GM12878 (cell line): ENCODE measurements around the gene SLC39A11. TPM values are rescaled to one million over a fixed set of nuclear protein-coding genes. Genes with fewer than 3 reads are reported as not detected.

Source experiments
- ATAC-seq: fragments of 200-7000 bp; cut with Tn5 transposase; 3 replicates; pipeline ENCODE4 v1.9.1; 2020; ENCODE audit warnings: mild to moderate bottlenecking, moderate library complexity
- BruUV-seq: library from RNA; stranded (reverse); fragments of 400-500 nt; replicated peaks from 2 replicates; lab custom pipeline; 2021; lab: Mats Ljungman, UMichigan
- CTCF ChIA-PET: fragments of 300-600 bp; sonication (Branson Sonifier 250); formaldehyde crosslinking; extraction: SDS; loops from one replicate; lab custom pipeline; 2021; ENCODE audit warnings: inconsistent platforms; lab: Yijun Ruan, JAX
- POLR2A ChIA-PET: fragments of 350-600 bp; formaldehyde crosslinking; extraction: SDS; loops from one replicate; lab custom pipeline; 2021; ENCODE audit warnings: inconsistent platforms; lab: Charles Lee
- RAD21 ChIA-PET: fragments of 300-600 bp; sonication (Branson Sonifier 250); formaldehyde crosslinking; loops from one replicate; lab custom pipeline; 2023; ENCODE audit warnings: antibody characterized with exemption; ENCODE audit not compliant: unreplicated experiment; lab: Charles Lee
- SMC1A ChIA-PET: fragments of 300-600 bp; sonication (Branson Sonifier 250); formaldehyde crosslinking; loops from one replicate; lab custom pipeline; 2023; ENCODE audit not compliant: unreplicated experiment, uncharacterized antibody; lab: Charles Lee
- DNase-seq: peaks from one replicate; pipeline ENCODE4 v3.0.0-alpha.2; 2011; ENCODE audit warnings: low read depth, low spot score
- FAIRE-seq: peaks from 3 replicates; lab custom pipeline; 2011; peaks lifted over from hg19 to GRCh38; lab: Jason Lieb, UNC
- H2AFZ ChIP-seq: 2 replicates; pipeline ENCODE4 v1.6.0; 2011; ENCODE audit warnings: low read depth, low read length, control low read depth; ENCODE audit not compliant: control insufficient read depth
- H3K27ac ChIP-seq: 2 replicates; pipeline ENCODE4 v1.5.1; 2011; ENCODE audit warnings: control low read depth; ENCODE audit not compliant: control insufficient read depth, insufficient read depth
- H3K27me3 ChIP-seq, 2 experiments: replicated peaks in 1 of 2; 2 replicates each; pipeline versions ENCODE4 v1.6.0 to v1.6.1; 2011; ENCODE audit warnings: low read length in 1 of 2; ENCODE audit not compliant: control insufficient read depth in 2 of 2, insufficient read depth in 2 of 2
- H3K36me3 ChIP-seq, 2 experiments: 2 replicates each; pipeline ENCODE4 v1.5.1; 2011; ENCODE audit warnings: low read length in 1 of 2; ENCODE audit not compliant: control insufficient read depth in 2 of 2, insufficient read depth in 2 of 2
- H3K4me1 ChIP-seq: 2 replicates; pipeline ENCODE4 v1.6.1; 2011; ENCODE audit warnings: mild to moderate bottlenecking, low read length, moderate library complexity, mixed read lengths; ENCODE audit not compliant: control insufficient read depth, insufficient read depth
- H3K4me2 ChIP-seq: 2 replicates; pipeline ENCODE4 v1.6.0; 2011; ENCODE audit warnings: control low read depth; ENCODE audit not compliant: control insufficient read depth, insufficient read depth
- H3K4me3 ChIP-seq: fragments of 200-600 bp; sonication (generic); 2 replicates; pipeline ENCODE4 v1.5.1; 2016
- H3K79me2 ChIP-seq: 2 replicates; pipeline ENCODE4 v1.6.0; 2011; ENCODE audit warnings: low read length; ENCODE audit not compliant: control insufficient read depth, insufficient read depth
- H3K9ac ChIP-seq: 2 replicates; pipeline ENCODE4 v1.8.0; 2011; ENCODE audit warnings: low read length, control low read depth, mixed read lengths; ENCODE audit not compliant: control insufficient read depth, insufficient read depth
- H3K9me3 ChIP-seq: replicated peaks from 3 replicates; pipeline ENCODE4 v1.5.1; 2011; ENCODE audit warnings: mild to moderate bottlenecking, low read length; ENCODE audit not compliant: control insufficient read depth, insufficient read depth
- H4K20me1 ChIP-seq: 2 replicates; pipeline ENCODE4 v1.6.0; 2011; ENCODE audit not compliant: control insufficient read depth, insufficient read depth
- BCL11A ChIP-seq: IDR thresholded peaks from 2 replicates; pipeline ENCODE4 v1.6.1; 2011; ENCODE audit warnings: low read depth, low read length
- IRF4 ChIP-seq: IDR thresholded peaks from 2 replicates; pipeline ENCODE4 v1.6.1; 2011; ENCODE audit warnings: low read depth, low read length
- KAT2A ChIP-seq: conservative IDR thresholded peaks from 2 replicates; pipeline ENCODE4 v1.6.1; 2011; ENCODE audit warnings: low read depth, low read length; ENCODE audit not compliant: control insufficient read depth
- MLLT1 ChIP-seq: fragments of 450-650 bp; IDR thresholded peaks from 2 replicates; pipeline ENCODE4 v1.6.1; 2016; ENCODE audit warnings: mild to moderate bottlenecking
- PAX8 ChIP-seq: fragments of 450-650 bp; IDR thresholded peaks from 2 replicates; pipeline ENCODE4 v1.6.1; 2017; ENCODE audit warnings: mild to moderate bottlenecking, moderate library complexity
- ZNF274 ChIP-seq: IDR thresholded peaks from one replicate; pipeline ENCODE4 v1.8.0; 2011; ENCODE audit not compliant: insufficient read length, insufficient read depth
- ZNF384 ChIP-seq: IDR thresholded peaks from 2 replicates; pipeline ENCODE4 v1.6.1; 2012; ENCODE audit warnings: low read depth, mild to moderate bottlenecking, low read length, improper control_type of control experiment, borderline replicate concordance
- WGBS: methylation state at CpG from one replicate; pipeline ENCODE4 v1.1.6; 2016; ENCODE audit warnings: low lambda C conversion rate; ENCODE audit not compliant: insufficient replicate concordance, insufficient coverage; ENCODE audit errors: missing lambda C conversion rate; 5-methylcytosine and 5-hydroxymethylcytosine counted together
- in situ Hi-C: fragments of 300-500 bp; cut with MboI; formaldehyde crosslinking; loops from 9 replicates; pipeline ENCODE4 v1.14.3; 2018; ENCODE audit warnings: mixed read lengths
- intact Hi-C: fragments of 100-400 bp; cut with micrococcal nuclease; formaldehyde crosslinking; loops from one replicate; pipeline ENCODE4 v1.14.2; 2022; ENCODE audit not compliant: unreplicated experiment
- polyA plus RNA-seq, 11 experiments: library from polyadenylated mRNA; depleted of rRNA in 4 of 11; unstranded in 6 of 11; stranded (reverse) in 5 of 11; fragments of >200 nt; fragmentation: Nextera tagmentation in 4 of 11; fragmentation: Illumina TruSeq in 1 of 11; extraction: Ambion mirVana in 4 of 11; extraction: Trizol in 1 of 11; gene quantifications; 1 replicate in 1 of 11; 2 replicates in 10 of 11; pipeline versions ENCODE4 v1.2.1 to v1.2.3, GENCODE V29; 2011 to 2016; ENCODE audit warnings: inconsistent platforms in 2 of 11, missing spikeins in 2 of 11, low read depth in 1 of 11
- total RNA-seq, 4 experiments: library from RNA; depleted of rRNA in 3 of 4; stranded (reverse); fragments of >200 nt in 3 of 4; fragmentation: Illumina TruSeq in 1 of 4; extraction: Trizol in 1 of 4; gene quantifications; 2 replicates each; pipeline versions ENCODE4 v1.2.1 to v1.2.3, GENCODE V29; 2013 to 2021

The SLC39A11 gene
- total and polyA plus RNA-seq, 10 of the 15 experiments (the other 5 are each of a cell fraction or from before 2014, with no cell fraction given), result 8.6 to 23.8 (median 14.0) TPM

GRCh38 chr17:72955391-72956140 lies 136.9 kb downstream of the SLC39A11 start (continued):
- no peak for TF ChIP-seq KAT2A
- TF ChIP-seq ZNF384, result no peak
- TF ChIP-seq ZNF274, result no peak
- TF ChIP-seq, all 136 proteins: peak for 0

- H3K79me2 ChIP-seq, result no peaks in the 10 kb centered on the region
- H3K27me3 ChIP-seq, result no peaks in the 10 kb centered on the region
- H3K9ac ChIP-seq, result no peak overlapping the region
- 96% methylated on average over 8 of the region's 8 CpGs for WGBS
- ChIA-PET POLR2A (interaction anchor here (0.6 kb wide), 2 partner anchors 20 to 157 kb away, joined by 3 to 4 read pairs; no protein-coding TSS in a partner anchor), SMC1A (interaction anchor here (0.9 to 1.6 kb wide), 2 partner anchors 10 to 23 kb away, joined by 3 to 4 read pairs; no protein-coding TSS in a partner anchor), RAD21 (no interaction called here), CTCF (interaction anchor here (0.5 to 4.2 kb wide), 5 partner anchors 26 to 227 kb away, joined by 3 to 23 read pairs (median 3); no protein-coding TSS in a partner anchor)
- H3K27ac ChIP-seq, result no peak overlapping the region
- DNase-seq (no peak), ATAC-seq (no peak), FAIRE-seq (no peak)
- intact Hi-C loops (no loop called here), in situ Hi-C loops (no loop called here)
- H3K36me3 ChIP-seq, result no peaks in the 10 kb centered on the region
- no peaks in the 10 kb centered on the region for H3K9me3 ChIP-seq
- no peak overlapping the region for H3K4me3 ChIP-seq
- no peak overlapping the region for H2AFZ ChIP-seq
- BruUV-seq, result no TSS peak
- TF ChIP-seq BCL11A (no peak), MLLT1 (no peak), IRF4 (no peak), PAX8 (no peak), ZNF274 (no peak)
- H4K20me1 ChIP-seq, result no peaks in the 10 kb centered on the region; the same call in 1 of the 2 replicates
- no peak overlapping the region for H3K4me2 ChIP-seq
- no peaks in the 10 kb centered on the region for H3K4me1 ChIP-seq
Measured at GRCh38 chr17:72954579-72954978, 137.9 kb downstream of the SLC39A11 start.
